Testis (tissue), 2 donors: ENCODE data around the gene ASAP2.

ENCODE experiments used
- CTCF ChIP-seq, 3 experiments: fragments of 450-650 bp in 2 of 3; fragments of 200-600 bp in 1 of 3; sonication (generic) in 1 of 3; IDR thresholded peaks; one replicate each; pipeline ENCODE4 v1.5.1; 2016 to 2019; ENCODE audit warnings: antibody characterized with exemption in 3 of 3, mild to moderate bottlenecking in 2 of 3, moderate library complexity in 1 of 3
- POLR2A ChIP-seq: fragments of 450-650 bp; IDR thresholded peaks from one replicate; pipeline ENCODE4 v1.6.1; 2017; ENCODE audit warnings: antibody characterized with exemption, mild to moderate bottlenecking, moderate library complexity

GRCh38 chr2:9388950-9389911, 182.6 kb downstream of the ASAP2 start:
- TF ChIP-seq CTCF (IDR thresholded peaks at IDR 0.05) (no peak), POLR2A (no peak)
